ENCODE data around the gene AQP4.

The AQP4 gene

GRCh38 chr18:26863921-26864497 is 1.5 kb downstream of the AQP4 start:
- H3K27ac Mint-ChIP-seq = no peak overlapping the region
- H3K4me1 Mint-ChIP-seq (ENCODE audit: low read depth) = no peaks in the 10 kb centered on the region
- no peak for DNase-seq
- H3K36me3 Mint-ChIP-seq (ENCODE audit: low read depth) = no peaks in the 10 kb centered on the region
- no peak overlapping the region for H3K4me3 Mint-ChIP-seq
- H3K9me3 Mint-ChIP-seq = no peaks in the 10 kb centered on the region
- H3K27me3 Mint-ChIP-seq = peaks cover 22% of the 10 kb centered on the region

GRCh38 chr18:26863122-26863879 is 2.2 kb downstream of the AQP4 start:
- no peak overlapping the region for H3K27ac Mint-ChIP-seq
- peaks cover 22% of the 10 kb centered on the region for H3K27me3 Mint-ChIP-seq
- H3K4me3 Mint-ChIP-seq = no peak overlapping the region
- H3K36me3 Mint-ChIP-seq (ENCODE audit: low read depth) = no peaks in the 10 kb centered on the region
- no peak for DNase-seq
- H3K4me1 Mint-ChIP-seq (ENCODE audit: low read depth) = no peaks in the 10 kb centered on the region
- H3K9me3 Mint-ChIP-seq = no peaks in the 10 kb centered on the region

GRCh38 chr18:26862084-26862483 is 3.4 kb downstream of the AQP4 start:
- no peak overlapping the region for H3K27ac Mint-ChIP-seq
- H3K4me3 Mint-ChIP-seq = no peak overlapping the region
- H3K27me3 Mint-ChIP-seq = peaks cover 22% of the 10 kb centered on the region
- no peak for DNase-seq
- H3K4me1 Mint-ChIP-seq (ENCODE audit: low read depth) = no peaks in the 10 kb centered on the region
- no peaks in the 10 kb centered on the region for H3K36me3 Mint-ChIP-seq (ENCODE audit: low read depth)
- H3K9me3 Mint-ChIP-seq = no peaks in the 10 kb centered on the region

- no peaks in the 10 kb centered on the region for H3K27me3 Mint-ChIP-seq
Measured at GRCh38 chr18:26854292-26854881, 11.1 kb downstream of the AQP4 start.

GRCh38 chr18:26853401-26853800 is 12.1 kb downstream of the AQP4 start:
- no peak overlapping the region for H3K4me3 Mint-ChIP-seq
- H3K27ac Mint-ChIP-seq = no peak overlapping the region
- H3K9me3 Mint-ChIP-seq = peaks cover 2% of the 10 kb centered on the region
- DNase-seq = no peak
- H3K27me3 Mint-ChIP-seq = no peaks in the 10 kb centered on the region
- H3K36me3 Mint-ChIP-seq (ENCODE audit: low read depth) = no peaks in the 10 kb centered on the region
- H3K4me1 Mint-ChIP-seq (ENCODE audit: low read depth) = no peaks in the 10 kb centered on the region

More at GRCh38 chr18:26854292-26854881, 11.1 kb downstream of the AQP4 start:
- no peak overlapping the region for H3K4me3 Mint-ChIP-seq
- no peaks in the 10 kb centered on the region for H3K9me3 Mint-ChIP-seq
- H3K27ac Mint-ChIP-seq = no peak overlapping the region
- no peak for DNase-seq
- no peaks in the 10 kb centered on the region for H3K36me3 Mint-ChIP-seq (ENCODE audit: low read depth)
- H3K4me1 Mint-ChIP-seq (ENCODE audit: low read depth) = no peaks in the 10 kb centered on the region

GRCh38 chr18:26843760-26844159 is 21.7 kb downstream of the AQP4 start:
- Mint-ChIP-seq H3K4me3 (no peak overlapping the region), H3K27ac (no peak overlapping the region), H3K4me1 (ENCODE audit: low read depth) (no peaks in the 10 kb centered on the region), H3K9me3 (peaks cover 5% of the 10 kb centered on the region), H3K36me3 (ENCODE audit: low read depth) (no peaks in the 10 kb centered on the region), H3K27me3 (no peaks in the 10 kb centered on the region)
- DNase-seq = no peak

GRCh38 chr18:26840965-26841364 is 24.5 kb downstream of the AQP4 start:
- Mint-ChIP-seq H3K4me3 (no peak overlapping the region), H3K27ac (no peak overlapping the region), H3K9me3 (peaks cover 5% of the 10 kb centered on the region), H3K27me3 (no peaks in the 10 kb centered on the region), H3K4me1 (ENCODE audit: low read depth) (no peaks in the 10 kb centered on the region), H3K36me3 (ENCODE audit: low read depth) (no peaks in the 10 kb centered on the region)
- no peak for DNase-seq

GRCh38 chr18:26839609-26840008 is 25.9 kb downstream of the AQP4 start:
- DNase-seq = no peak
- Mint-ChIP-seq H3K27me3 (no peaks in the 10 kb centered on the region), H3K4me1 (ENCODE audit: low read depth) (no peaks in the 10 kb centered on the region), H3K4me3 (no peak overlapping the region), H3K36me3 (ENCODE audit: low read depth) (no peaks in the 10 kb centered on the region), H3K27ac (no peak overlapping the region), H3K9me3 (peaks cover 1% of the 10 kb centered on the region)

- no peak overlapping the region for H3K4me3 Mint-ChIP-seq
- DNase-seq = no peak
- H3K27me3 Mint-ChIP-seq = no peaks in the 10 kb centered on the region
- no peaks in the 10 kb centered on the region for H3K36me3 Mint-ChIP-seq (ENCODE audit: low read depth)
- no peak overlapping the region for H3K27ac Mint-ChIP-seq
- no peaks in the 10 kb centered on the region for H3K4me1 Mint-ChIP-seq (ENCODE audit: low read depth)
- peaks cover 3% of the 10 kb centered on the region for H3K9me3 Mint-ChIP-seq
Measured at GRCh38 chr18:26832302-26832701, 33.2 kb downstream of the AQP4 start.

GRCh38 chr18:26827581-26827980 is 37.9 kb downstream of the AQP4 start:
- no peaks in the 10 kb centered on the region for H3K27me3 Mint-ChIP-seq
- DNase-seq = no peak
- no peak overlapping the region for H3K27ac Mint-ChIP-seq
- H3K9me3 Mint-ChIP-seq = peaks cover 3% of the 10 kb centered on the region
- H3K36me3 Mint-ChIP-seq (ENCODE audit: low read depth) = no peaks in the 10 kb centered on the region
- H3K4me1 Mint-ChIP-seq (ENCODE audit: low read depth) = no peaks in the 10 kb centered on the region
- H3K4me3 Mint-ChIP-seq = no peak overlapping the region

GRCh38 chr18:26826656-26827235 is 38.8 kb downstream of the AQP4 start:
- H3K27me3 Mint-ChIP-seq = no peaks in the 10 kb centered on the region
- DNase-seq = no peak
- H3K9me3 Mint-ChIP-seq = peaks cover 4% of the 10 kb centered on the region
- H3K4me3 Mint-ChIP-seq = no peak overlapping the region
- no peak overlapping the region for H3K27ac Mint-ChIP-seq
- H3K4me1 Mint-ChIP-seq (ENCODE audit: low read depth) = no peaks in the 10 kb centered on the region
- no peaks in the 10 kb centered on the region for H3K36me3 Mint-ChIP-seq (ENCODE audit: low read depth)

GRCh38 chr18:26821181-26821580 is 44.3 kb downstream of the AQP4 start:
- DNase-seq = no peak
- H3K27me3 Mint-ChIP-seq = no peaks in the 10 kb centered on the region
- peaks cover 27% of the 10 kb centered on the region for H3K9me3 Mint-ChIP-seq
- no peaks in the 10 kb centered on the region for H3K4me1 Mint-ChIP-seq (ENCODE audit: low read depth)
- H3K4me3 Mint-ChIP-seq = no peak overlapping the region
- no peak overlapping the region for H3K27ac Mint-ChIP-seq
- no peaks in the 10 kb centered on the region for H3K36me3 Mint-ChIP-seq (ENCODE audit: low read depth)

GRCh38 chr18:26819046-26819445 is 46.5 kb downstream of the AQP4 start:
- DNase-seq = no peak
- Mint-ChIP-seq H3K27ac (no peak overlapping the region), H3K36me3 (ENCODE audit: low read depth) (no peaks in the 10 kb centered on the region), H3K9me3 (peaks cover 29% of the 10 kb centered on the region), H3K4me3 (no peak overlapping the region), H3K27me3 (no peaks in the 10 kb centered on the region), H3K4me1 (ENCODE audit: low read depth) (no peaks in the 10 kb centered on the region)

GRCh38 chr18:26818461-26818860 is 47.0 kb downstream of the AQP4 start:
- H3K4me3 Mint-ChIP-seq = no peak overlapping the region
- no peaks in the 10 kb centered on the region for H3K4me1 Mint-ChIP-seq (ENCODE audit: low read depth)
- no peaks in the 10 kb centered on the region for H3K36me3 Mint-ChIP-seq (ENCODE audit: low read depth)
- H3K9me3 Mint-ChIP-seq = peaks cover 29% of the 10 kb centered on the region
- no peaks in the 10 kb centered on the region for H3K27me3 Mint-ChIP-seq
- no peak for DNase-seq
- no peak overlapping the region for H3K27ac Mint-ChIP-seq

- no peak overlapping the region for H3K4me3 Mint-ChIP-seq
- no peaks in the 10 kb centered on the region for H3K4me1 Mint-ChIP-seq (ENCODE audit: low read depth)
- H3K9me3 Mint-ChIP-seq = peaks cover 28% of the 10 kb centered on the region
- DNase-seq = no peak
- no peaks in the 10 kb centered on the region for H3K36me3 Mint-ChIP-seq (ENCODE audit: low read depth)
- no peaks in the 10 kb centered on the region for H3K27me3 Mint-ChIP-seq
- H3K27ac Mint-ChIP-seq = no peak overlapping the region
Measured at GRCh38 chr18:26813043-26813442, 52.5 kb downstream of the AQP4 start.
